Karpas-422 (cell line): ENCODE measurements around the gene NFATC4. TPM values are rescaled to one million over a fixed set of nuclear protein-coding genes. Genes with fewer than 3 reads are reported as not detected.

Source experiments
- DNase-seq: peaks from one replicate; pipeline ENCODE4 v3.0.0-alpha.2; 2015
- H2AFZ ChIP-seq: fragments of 200-600 bp; sonication (generic); 2 replicates; pipeline ENCODE4 v1.6.1; 2014; ENCODE audit warnings: antibody characterized with exemption, low read length, mixed read lengths
- H3K27ac ChIP-seq: fragments of 200-600 bp; sonication (generic); 2 replicates; pipeline ENCODE4 v1.5.1; 2014; ENCODE audit warnings: mild to moderate bottlenecking, low read length, moderate library complexity
- H3K27me3 ChIP-seq: fragments of 200-600 bp; sonication (generic); 2 replicates; pipeline ENCODE4 v1.6.1; 2014; ENCODE audit warnings: low read length, mixed read lengths
- H3K36me3 ChIP-seq: fragments of 200-600 bp; sonication (generic); 2 replicates; pipeline ENCODE4 v1.6.1; 2014; ENCODE audit warnings: low read length, mixed read lengths; ENCODE audit not compliant: insufficient read depth
- H3K4me1 ChIP-seq: fragments of 200-600 bp; sonication (generic); 2 replicates; pipeline ENCODE4 v1.6.1; 2014; ENCODE audit warnings: mild to moderate bottlenecking, low read length, mixed read lengths
- H3K4me2 ChIP-seq: fragments of 200-600 bp; sonication (generic); 2 replicates; pipeline ENCODE4 v1.6.1; 2014; ENCODE audit warnings: low read length, low read depth, mild to moderate bottlenecking; ENCODE audit not compliant: poor library complexity, severe bottlenecking
- H3K4me3 ChIP-seq: fragments of 200-600 bp; sonication (generic); 2 replicates; pipeline ENCODE4 v1.5.1; 2014; ENCODE audit warnings: mild to moderate bottlenecking, antibody characterized with exemption, low read length, mixed read lengths
- H3K79me2 ChIP-seq: fragments of 200-600 bp; sonication (generic); 2 replicates; pipeline ENCODE4 v1.6.1; 2014; ENCODE audit warnings: mild to moderate bottlenecking, low read length, mixed read lengths
- H3K9ac ChIP-seq: fragments of 200-600 bp; sonication (generic); 2 replicates; pipeline ENCODE4 v1.6.0; 2014; ENCODE audit warnings: low read length
- H3K9me2 ChIP-seq: fragments of 200-600 bp; sonication (generic), shearing (Covaris generic); replicated peaks from 2 replicates; pipeline ENCODE4 v1.6.0; 2014; ENCODE audit warnings: mild to moderate bottlenecking, low read length, moderate library complexity; ENCODE audit not compliant: insufficient read depth
- H3K9me3 ChIP-seq: fragments of 300-700, 200-600 bp; sonication (generic); 2 replicates; pipeline ENCODE4 v1.6.1; 2014; ENCODE audit warnings: low read length, mixed read lengths
- H4K20me1 ChIP-seq: fragments of 200-600 bp; sonication (generic); 2 replicates; pipeline ENCODE4 v1.6.1; 2014; ENCODE audit warnings: mild to moderate bottlenecking, antibody characterized with exemption, low read length, low read depth; ENCODE audit not compliant: insufficient read depth
- total RNA-seq: library from RNA; depleted of rRNA; stranded (reverse); fragments of >200 nt; shearing (Covaris generic); gene quantifications from 2 replicates; pipeline ENCODE4 v1.2.3, GENCODE V29; 2014; ENCODE audit warnings: low replicate concordance

Gene NFATC4
- total RNA-seq, 1 experiment from 2014 or later: 19.9 TPM

- H4K20me1 ChIP-seq: no peaks in the 10 kb centered on the region
- no peak for DNase-seq
- no peak overlapping the region for H2AFZ ChIP-seq
- no peak overlapping the region for H3K27ac ChIP-seq
- H3K9me2 ChIP-seq: no peaks in the 10 kb centered on the region
- no peaks in the 10 kb centered on the region for H3K79me2 ChIP-seq
- H3K36me3 ChIP-seq: no peaks in the 10 kb centered on the region
- H3K9me3 ChIP-seq: no peaks in the 10 kb centered on the region
- H3K9ac ChIP-seq: no peak overlapping the region
- H3K4me2 ChIP-seq: no peak overlapping the region
- no peaks in the 10 kb centered on the region for H3K4me1 ChIP-seq
- H3K27me3 ChIP-seq: no peaks in the 10 kb centered on the region; the same call in 1 of the 2 replicates
- no peak overlapping the region for H3K4me3 ChIP-seq
Measured at GRCh38 chr14:24399447-24399822, 31.5 kb downstream of the NFATC4 start.

- Histone ChIP-seq H3K79me2 (no peaks in the 10 kb centered on the region), H4K20me1 (no peaks in the 10 kb centered on the region), H3K9ac (no peak overlapping the region), H3K4me3 (no peak overlapping the region), H3K9me2 (no peaks in the 10 kb centered on the region), H3K27ac (no peak overlapping the region), H3K27me3 (no peaks in the 10 kb centered on the region; the same call in 1 of the 2 replicates), H3K9me3 (no peaks in the 10 kb centered on the region), H2AFZ (no peak overlapping the region), H3K4me2 (no peak overlapping the region), H3K36me3 (no peaks in the 10 kb centered on the region), H3K4me1 (no peaks in the 10 kb centered on the region)
- no peak for DNase-seq
Measured at GRCh38 chr14:24399999-24400718, 32.2 kb downstream of the NFATC4 start.

GRCh38 chr14:24401810-24402702, 34.1 kb downstream of the NFATC4 start:
- no peaks in the 10 kb centered on the region for H3K4me1 ChIP-seq
- H3K27me3 ChIP-seq: no peaks in the 10 kb centered on the region
- no peaks in the 10 kb centered on the region for H4K20me1 ChIP-seq
- no peaks in the 10 kb centered on the region for H3K9me3 ChIP-seq
- no peaks in the 10 kb centered on the region for H3K79me2 ChIP-seq
- no peaks in the 10 kb centered on the region for H3K36me3 ChIP-seq
- no peak overlapping the region for H3K4me2 ChIP-seq
- H3K9ac ChIP-seq: no peak overlapping the region
- H3K27ac ChIP-seq: no peak overlapping the region
- DNase-seq: no peak
- H3K9me2 ChIP-seq: no peaks in the 10 kb centered on the region
- H2AFZ ChIP-seq: no peak overlapping the region
- no peak overlapping the region for H3K4me3 ChIP-seq

GRCh38 chr14:24403294-24403998, 35.5 kb downstream of the NFATC4 start:
- no peaks in the 10 kb centered on the region for H4K20me1 ChIP-seq
- no peaks in the 10 kb centered on the region for H3K79me2 ChIP-seq
- no peak overlapping the region for H3K4me3 ChIP-seq
- no peaks in the 10 kb centered on the region for H3K27me3 ChIP-seq
- no peak overlapping the region for H3K9ac ChIP-seq
- no peaks in the 10 kb centered on the region for H3K36me3 ChIP-seq
- no peak overlapping the region for H2AFZ ChIP-seq
- no peak overlapping the region for H3K27ac ChIP-seq
- no peak overlapping the region for H3K4me2 ChIP-seq
- H3K9me2 ChIP-seq: no peaks in the 10 kb centered on the region
- H3K4me1 ChIP-seq: no peaks in the 10 kb centered on the region
- H3K9me3 ChIP-seq: no peaks in the 10 kb centered on the region
- no peak for DNase-seq

- no peak overlapping the region for H3K27ac ChIP-seq
- no peak overlapping the region for H3K4me3 ChIP-seq
- H3K4me2 ChIP-seq: no peak overlapping the region
- H3K9me2 ChIP-seq: no peaks in the 10 kb centered on the region
- no peaks in the 10 kb centered on the region for H3K36me3 ChIP-seq
- no peak for DNase-seq
- no peaks in the 10 kb centered on the region for H4K20me1 ChIP-seq
- no peaks in the 10 kb centered on the region for H3K4me1 ChIP-seq
- no peaks in the 10 kb centered on the region for H3K79me2 ChIP-seq
- H3K9me3 ChIP-seq: no peaks in the 10 kb centered on the region
- no peak overlapping the region for H3K9ac ChIP-seq
- H2AFZ ChIP-seq: no peak overlapping the region
- H3K27me3 ChIP-seq: no peaks in the 10 kb centered on the region
Measured at GRCh38 chr14:24404814-24405213, 36.8 kb downstream of the NFATC4 start.

GRCh38 chr14:24406416-24406815, 38.4 kb downstream of the NFATC4 start:
- Histone ChIP-seq H2AFZ (no peak overlapping the region), H4K20me1 (no peaks in the 10 kb centered on the region), H3K79me2 (no peaks in the 10 kb centered on the region), H3K4me2 (no peak overlapping the region), H3K9me3 (no peaks in the 10 kb centered on the region), H3K36me3 (no peaks in the 10 kb centered on the region), H3K9ac (no peak overlapping the region), H3K27ac (no peak overlapping the region), H3K4me1 (no peaks in the 10 kb centered on the region), H3K4me3 (no peak overlapping the region), H3K9me2 (no peaks in the 10 kb centered on the region), H3K27me3 (no peaks in the 10 kb centered on the region)
- no peak for DNase-seq

GRCh38 chr14:24407608-24408325, 39.8 kb downstream of the NFATC4 start:
- Histone ChIP-seq H3K4me3 (no peak overlapping the region), H3K36me3 (no peaks in the 10 kb centered on the region), H3K27ac (no peak overlapping the region), H3K9me2 (no peaks in the 10 kb centered on the region), H4K20me1 (no peaks in the 10 kb centered on the region), H2AFZ (no peak overlapping the region), H3K9ac (no peak overlapping the region), H3K9me3 (no peaks in the 10 kb centered on the region), H3K27me3 (no peaks in the 10 kb centered on the region), H3K4me1 (no peaks in the 10 kb centered on the region), H3K79me2 (no peaks in the 10 kb centered on the region), H3K4me2 (no peak overlapping the region)
- DNase-seq: no peak
